Retinal pigment epithelial cell (primary cell): ENCODE data around the gene OLFML2A.

Experiments used
- DNase-seq: peaks from one replicate; pipeline ENCODE4 v3.0.0-alpha.2; 2010; ENCODE audit warnings: low read depth
- H3K4me3 ChIP-seq: 2 replicates; pipeline ENCODE4 v1.5.1; 2011; ENCODE audit warnings: mild to moderate bottlenecking, low read length, control low read depth, moderate library complexity
- TF ChIP-seq, protein P1 (sequence below): conservative IDR thresholded peaks from 2 replicates; pipeline ENCODE4 v1.5.1; 2011; ENCODE audit warnings: low read depth, low read length, control low read depth, inconsistent platforms

The OLFML2A gene

DNA sequence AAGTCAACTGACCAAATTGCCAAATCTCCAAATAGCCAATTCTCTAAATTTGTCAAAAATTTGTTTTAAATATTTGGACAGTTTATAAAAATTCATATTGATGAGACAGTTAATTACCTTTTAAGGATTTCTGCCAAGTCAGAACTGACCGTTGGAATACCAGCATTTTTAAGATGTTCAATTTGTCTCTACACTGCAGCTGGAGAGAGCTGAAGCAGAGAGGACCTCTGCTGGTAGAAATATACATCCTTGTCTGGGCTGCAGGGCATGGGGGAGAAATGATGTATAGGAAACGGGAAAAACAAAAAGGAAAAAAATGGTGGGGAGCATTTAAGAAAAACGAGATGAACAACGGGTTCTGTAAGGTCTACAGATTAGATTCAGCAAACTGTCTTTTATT lies 22.6 kb upstream of the OLFML2A start:
- no peak overlapping the region for H3K4me3 ChIP-seq
- TF ChIP-seq, protein P1, sequence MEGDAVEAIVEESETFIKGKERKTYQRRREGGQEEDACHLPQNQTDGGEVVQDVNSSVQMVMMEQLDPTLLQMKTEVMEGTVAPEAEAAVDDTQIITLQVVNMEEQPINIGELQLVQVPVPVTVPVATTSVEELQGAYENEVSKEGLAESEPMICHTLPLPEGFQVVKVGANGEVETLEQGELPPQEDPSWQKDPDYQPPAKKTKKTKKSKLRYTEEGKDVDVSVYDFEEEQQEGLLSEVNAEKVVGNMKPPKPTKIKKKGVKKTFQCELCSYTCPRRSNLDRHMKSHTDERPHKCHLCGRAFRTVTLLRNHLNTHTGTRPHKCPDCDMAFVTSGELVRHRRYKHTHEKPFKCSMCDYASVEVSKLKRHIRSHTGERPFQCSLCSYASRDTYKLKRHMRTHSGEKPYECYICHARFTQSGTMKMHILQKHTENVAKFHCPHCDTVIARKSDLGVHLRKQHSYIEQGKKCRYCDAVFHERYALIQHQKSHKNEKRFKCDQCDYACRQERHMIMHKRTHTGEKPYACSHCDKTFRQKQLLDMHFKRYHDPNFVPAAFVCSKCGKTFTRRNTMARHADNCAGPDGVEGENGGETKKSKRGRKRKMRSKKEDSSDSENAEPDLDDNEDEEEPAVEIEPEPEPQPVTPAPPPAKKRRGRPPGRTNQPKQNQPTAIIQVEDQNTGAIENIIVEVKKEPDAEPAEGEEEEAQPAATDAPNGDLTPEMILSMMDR = peak; percentile 57
- DNase-seq = no peak

DNA sequence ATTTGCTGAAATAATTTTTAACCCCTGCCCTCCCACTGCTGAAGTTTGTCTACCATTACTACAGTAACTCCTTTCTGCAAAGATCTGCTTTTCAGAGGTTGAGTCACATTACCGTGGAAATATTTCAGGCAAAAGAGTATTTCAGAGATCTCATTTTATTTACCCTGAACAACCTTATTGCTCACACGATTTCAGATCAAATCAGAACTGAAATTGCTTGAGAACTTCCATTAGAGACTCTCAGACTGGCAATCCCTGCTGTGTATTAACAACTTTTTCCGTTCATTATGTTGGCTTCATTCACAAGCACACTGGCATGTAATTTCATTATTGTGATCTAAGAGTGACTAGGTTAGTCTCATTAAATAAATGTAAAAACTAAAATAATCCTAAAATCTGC lies 21.9 kb upstream of the OLFML2A start:
- no peak overlapping the region for H3K4me3 ChIP-seq
- TF ChIP-seq, protein P1 = no peak
- no peak for DNase-seq

DNA sequence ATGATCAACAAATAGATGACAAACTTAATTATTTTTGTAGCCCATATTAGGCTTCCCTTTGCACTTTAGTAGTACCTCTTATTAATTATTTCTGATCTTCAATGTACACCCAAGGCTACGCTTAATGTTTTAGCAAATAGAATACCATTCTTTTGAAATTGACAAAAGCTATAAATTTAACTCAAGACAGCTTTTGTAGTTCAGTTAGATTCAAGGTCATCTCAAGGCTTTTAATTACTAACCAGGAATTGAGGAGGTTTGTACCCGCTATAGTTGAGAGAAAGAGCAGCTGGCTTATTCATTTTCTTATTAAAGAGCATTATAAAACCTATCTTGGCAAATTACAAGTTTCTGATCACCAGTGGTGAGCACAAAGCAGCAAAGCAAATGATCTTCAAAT lies 20.9 kb upstream of the OLFML2A start:
- no peak for DNase-seq
- H3K4me3 ChIP-seq = no peak overlapping the region
- TF ChIP-seq, protein P1 = no peak

DNA sequence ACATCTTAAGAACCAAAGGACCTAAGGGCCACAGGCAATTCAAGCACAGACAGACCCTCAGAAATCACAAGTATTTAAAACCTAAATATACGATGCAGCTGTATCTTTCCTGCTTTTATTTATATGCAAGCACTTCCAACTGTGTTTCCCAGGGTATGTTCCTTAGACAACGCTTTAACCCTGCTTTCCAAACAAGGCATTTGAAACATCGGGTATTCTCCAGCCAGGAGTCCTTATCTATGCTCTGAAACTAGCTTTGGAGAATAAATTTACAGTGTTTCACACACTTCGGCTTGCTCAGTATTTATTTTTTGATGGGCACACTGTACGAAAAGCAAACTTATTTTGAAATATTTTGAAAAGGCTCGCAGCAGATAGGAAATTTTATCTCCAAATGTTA lies 19.3 kb upstream of the OLFML2A start:
- TF ChIP-seq, protein P1 = no peak
- H3K4me3 ChIP-seq = no peak overlapping the region
- DNase-seq = no peak

DNA sequence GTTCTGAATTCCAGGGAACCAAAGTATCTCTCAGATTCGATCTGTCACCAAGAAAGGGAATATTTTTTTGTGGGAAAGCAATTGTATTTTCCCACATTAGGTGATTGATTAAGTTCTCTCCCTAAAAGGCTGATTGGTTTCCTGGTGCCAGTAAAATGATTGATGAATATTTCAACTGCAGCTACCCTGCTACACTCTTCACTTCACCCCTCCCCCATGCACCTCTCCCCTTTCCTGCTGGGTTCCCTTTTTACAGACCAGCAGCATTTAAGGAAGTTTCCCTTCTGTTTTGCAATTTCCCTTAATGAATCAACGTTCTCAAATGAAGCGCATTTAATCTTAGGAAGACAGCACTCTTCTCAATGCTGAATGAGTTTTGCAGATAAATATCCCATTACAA lies 18.9 kb upstream of the OLFML2A start:
- TF ChIP-seq, protein P1 = no peak
- no peak overlapping the region for H3K4me3 ChIP-seq
- no peak for DNase-seq

DNA sequence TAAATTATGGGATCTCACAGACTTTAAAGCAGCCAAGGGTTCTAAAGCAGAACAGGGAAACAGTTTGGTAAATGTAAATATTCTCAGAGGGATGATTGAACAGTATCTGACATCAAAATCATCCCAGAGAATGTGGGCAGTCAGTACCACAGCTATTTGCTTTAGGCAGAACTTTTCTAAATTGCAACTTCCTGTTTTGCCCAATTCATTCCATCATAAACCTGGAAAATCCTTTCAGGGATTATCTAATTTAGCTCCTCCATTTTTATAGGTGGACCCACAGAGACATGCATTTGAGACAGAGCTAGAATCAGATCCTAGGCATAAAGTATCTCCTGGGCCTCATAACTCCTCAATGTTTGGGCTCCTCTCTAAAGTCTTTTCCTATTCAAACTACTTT lies 18.2 kb upstream of the OLFML2A start:
- DNase-seq = no peak
- no peak overlapping the region for H3K4me3 ChIP-seq
- TF ChIP-seq, protein P1 = no peak

DNA sequence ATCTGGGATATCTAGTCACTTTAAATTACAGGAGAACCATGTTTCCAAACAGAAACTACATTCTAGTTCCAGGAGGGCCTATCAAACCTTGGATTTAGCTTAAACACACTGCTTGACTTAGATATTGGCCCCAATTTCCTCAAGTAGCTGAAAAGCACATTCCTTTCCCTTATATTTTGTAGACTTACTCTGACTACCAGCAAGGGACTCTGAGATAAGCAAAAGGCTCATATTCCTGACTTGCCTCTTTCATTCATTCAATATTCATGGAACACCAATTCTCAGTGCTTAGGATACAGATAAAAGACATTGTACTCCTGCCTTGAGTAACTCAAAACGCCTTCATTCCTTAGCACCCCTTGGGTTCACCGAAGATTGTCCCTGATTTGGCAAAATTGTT lies 17.6 kb upstream of the OLFML2A start:
- no peak overlapping the region for H3K4me3 ChIP-seq
- no peak for DNase-seq
- TF ChIP-seq, protein P1 = no peak
